ENCODE results near the gene CRLF2.
"Not testable (repeated sequence)": the region's sequence is repeated elsewhere in the genome, so short reads cannot be mapped to it uniquely, and the experiment has no call there.

The CRLF2 gene

GRCh38 chrX:1212532-1212931 lies at the start of gene CRLF2:
Gene CRLF2, minus strand, starts transcription at chrX:1212649. Its CDS starts 15 bp downstream, at chrX:1212634.
- peak; percentile 52 for DNase-seq (ENCODE audit: low spot score)

- not testable (repeated sequence) for DNase-seq (ENCODE audit: low spot score)
These were observed 49.3 kb upstream of the CRLF2 start for GRCh38 chrX:1261771-1262170.

GRCh38 chrX:1261285-1261684 lies 48.8 kb upstream of the CRLF2 start:
- DNase-seq (ENCODE audit: low spot score), result no peak

DNA sequence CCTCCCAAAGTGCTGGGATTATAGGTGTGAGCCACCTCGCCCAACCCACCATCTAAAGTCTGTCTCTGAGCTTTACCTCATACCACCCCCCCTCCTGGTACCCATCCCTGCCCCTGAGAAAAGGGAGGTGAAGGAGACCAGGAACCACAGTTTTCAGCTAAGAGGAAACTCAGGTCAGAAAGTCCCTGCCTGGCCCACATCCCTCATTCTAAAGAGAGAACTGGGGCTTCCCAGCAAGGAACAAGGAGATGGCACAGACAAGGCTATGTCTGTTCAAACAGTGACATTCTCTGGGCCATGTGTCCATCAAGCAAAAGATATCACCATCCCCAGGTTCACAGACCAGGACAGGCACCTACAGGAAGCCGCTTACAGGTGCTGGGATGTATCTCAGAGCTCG lies 40.4 kb upstream of the CRLF2 start:
- DNase-seq (ENCODE audit: low spot score), result no peak

GRCh38 chrX:1249101-1249887 lies 36.8 kb upstream of the CRLF2 start:
- peak; percentile 33 for DNase-seq (ENCODE audit: low spot score)

DNA sequence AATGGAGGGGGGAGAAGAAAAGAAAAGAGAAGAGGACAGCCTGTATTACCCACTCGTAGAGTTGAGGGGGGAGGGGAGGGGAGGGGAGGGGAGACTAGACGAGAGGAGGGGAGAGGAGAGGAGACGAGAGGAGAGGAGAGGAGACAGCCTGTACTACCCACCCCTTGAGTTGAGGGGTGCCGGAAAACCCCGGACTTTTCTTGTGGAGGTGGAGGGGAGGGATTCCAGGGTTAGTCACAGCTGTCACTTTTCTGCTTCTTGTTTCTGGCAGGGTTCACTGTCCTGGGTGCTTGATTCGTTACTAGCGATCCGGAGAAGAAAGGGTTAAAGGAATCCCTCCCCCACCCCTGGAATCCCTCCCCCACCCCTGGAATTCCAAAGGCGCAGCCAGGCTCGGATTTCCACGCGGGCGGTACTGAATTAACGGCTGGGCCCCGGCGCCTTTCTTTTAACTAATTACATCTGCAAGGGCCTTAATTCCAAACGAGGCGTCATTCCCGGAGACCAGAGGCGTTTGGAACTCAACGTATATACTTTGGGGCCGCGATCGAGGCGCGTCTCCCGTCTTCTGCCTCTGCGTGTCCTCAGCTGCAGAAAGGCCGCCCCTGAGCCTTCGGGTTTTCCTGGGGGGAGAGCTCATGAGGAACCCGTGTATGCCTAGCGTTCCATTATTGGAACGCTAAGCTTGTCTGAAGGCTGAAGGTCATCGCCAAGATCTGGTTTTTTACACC lies 36.0 kb upstream of the CRLF2 start:
- DNase-seq (ENCODE audit: low spot score), result no peak

- peak; percentile 72 for DNase-seq (ENCODE audit: low spot score)
These were observed 34.4 kb upstream of the CRLF2 start for GRCh38 chrX:1246816-1247215.

DNA sequence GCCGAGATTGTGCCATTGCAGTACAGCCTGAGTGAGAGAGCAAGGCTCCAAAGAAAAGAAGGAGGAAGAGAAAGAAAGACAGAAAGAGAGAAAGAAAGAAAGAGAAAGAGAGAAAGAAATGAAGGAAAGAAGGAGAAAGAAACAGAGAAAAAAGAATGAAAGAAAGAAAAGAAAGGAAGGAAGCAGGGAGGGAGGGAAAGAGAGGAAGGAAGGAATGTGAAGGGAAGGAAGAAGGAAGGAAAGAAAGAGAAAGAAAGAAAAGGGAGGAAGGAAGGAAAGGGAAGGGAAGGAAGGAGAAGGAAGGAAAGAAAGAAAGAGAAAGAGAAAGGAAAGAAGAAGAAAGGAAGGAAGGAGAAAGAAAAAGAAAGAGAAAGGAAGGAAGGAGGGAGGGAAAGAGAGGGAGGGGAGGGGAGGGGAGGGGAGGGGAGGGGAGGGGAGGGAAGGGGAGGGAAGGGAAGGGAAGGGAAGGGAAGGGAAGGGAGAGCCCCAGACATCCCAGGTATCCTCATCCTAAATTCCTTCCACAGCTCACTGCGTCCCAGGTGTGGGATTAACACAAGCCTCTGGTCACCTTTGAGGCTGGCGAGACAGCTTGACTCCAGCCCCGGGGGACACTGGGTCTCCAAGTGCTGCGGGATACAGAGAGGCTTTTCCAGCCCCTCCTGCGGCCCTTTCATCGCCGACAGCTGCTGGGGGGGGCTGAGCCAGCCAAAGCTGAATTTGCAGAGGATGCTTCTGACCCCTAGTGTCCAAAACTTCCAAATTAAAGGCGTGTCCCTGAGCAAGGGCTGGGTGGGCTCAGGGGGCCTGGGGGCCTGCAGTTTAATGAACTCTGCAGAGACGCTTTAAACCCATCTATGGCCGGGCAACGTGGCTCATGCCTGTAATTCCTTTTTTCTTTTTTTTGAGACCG lies 32.0 kb upstream of the CRLF2 start:
- no peak for DNase-seq (ENCODE audit: low spot score)

- no peak for DNase-seq (ENCODE audit: low spot score)
These were observed 30.5 kb upstream of the CRLF2 start for GRCh38 chrX:1242891-1243402.

- not testable (repeated sequence) for DNase-seq (ENCODE audit: low spot score)
These were observed 28.1 kb upstream of the CRLF2 start for GRCh38 chrX:1240551-1240950.

DNA sequence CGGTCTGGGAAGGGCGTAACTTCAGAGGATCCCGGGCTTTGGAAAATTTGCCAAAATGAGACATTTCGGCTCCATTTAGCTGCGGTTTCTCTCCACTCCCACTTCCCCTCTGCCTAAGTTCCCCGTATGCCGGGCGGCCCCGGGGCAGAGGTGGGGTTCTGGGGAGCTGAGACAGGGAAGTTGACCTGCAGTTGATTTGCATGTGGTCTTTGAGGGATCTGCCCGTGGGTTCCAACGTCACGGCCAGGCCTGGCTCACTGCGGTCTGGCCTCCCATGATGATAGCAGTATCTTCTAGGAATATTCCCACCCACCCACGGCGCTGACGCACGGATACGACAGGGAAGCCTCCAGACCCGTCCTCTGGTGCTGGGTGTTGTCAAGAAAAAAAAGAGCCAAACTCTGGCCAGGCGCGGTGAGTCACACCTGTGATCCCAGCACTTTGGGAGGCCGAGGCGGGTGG lies 27.3 kb upstream of the CRLF2 start:
- no peak for DNase-seq (ENCODE audit: low spot score)

- no peak for DNase-seq (ENCODE audit: low spot score)
These were observed 19.5 kb upstream of the CRLF2 start for GRCh38 chrX:1231850-1232465.

GRCh38 chrX:1228101-1228500 lies 15.7 kb upstream of the CRLF2 start:
- not testable (repeated sequence) for DNase-seq (ENCODE audit: low spot score)

- no peak for DNase-seq (ENCODE audit: low spot score)
These were observed 13.8 kb upstream of the CRLF2 start for GRCh38 chrX:1226249-1226648.

DNA sequence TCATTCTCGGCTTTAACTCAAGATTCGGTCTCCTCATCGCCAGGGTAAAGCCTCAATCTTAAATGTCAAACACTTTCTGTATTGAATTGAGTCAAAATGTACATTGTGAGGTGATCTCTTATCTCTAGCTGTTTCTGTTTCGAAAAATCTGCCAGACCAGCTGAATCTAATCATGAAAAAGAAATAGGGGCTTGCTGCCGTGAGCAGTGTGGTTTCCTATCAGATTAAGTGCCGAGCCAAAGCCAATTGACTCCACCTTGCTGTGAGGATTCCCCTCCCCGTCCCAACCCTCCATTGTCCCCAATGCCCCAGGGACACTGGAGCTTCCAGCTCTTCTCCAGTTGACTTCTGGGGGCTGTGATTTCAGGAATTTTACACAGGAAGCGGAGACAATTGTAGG lies 12.5 kb upstream of the CRLF2 start:
- DNase-seq (ENCODE audit: low spot score), result no peak

GRCh38 chrX:1223242-1223600 lies 10.8 kb upstream of the CRLF2 start:
- no peak for DNase-seq (ENCODE audit: low spot score)

GRCh38 chrX:1222531-1223241 lies 10.2 kb upstream of the CRLF2 start:
- no peak for DNase-seq (ENCODE audit: low spot score)

- no peak for DNase-seq (ENCODE audit: low spot score)
These were observed 8.9 kb upstream of the CRLF2 start for GRCh38 chrX:1221296-1221845.

DNA sequence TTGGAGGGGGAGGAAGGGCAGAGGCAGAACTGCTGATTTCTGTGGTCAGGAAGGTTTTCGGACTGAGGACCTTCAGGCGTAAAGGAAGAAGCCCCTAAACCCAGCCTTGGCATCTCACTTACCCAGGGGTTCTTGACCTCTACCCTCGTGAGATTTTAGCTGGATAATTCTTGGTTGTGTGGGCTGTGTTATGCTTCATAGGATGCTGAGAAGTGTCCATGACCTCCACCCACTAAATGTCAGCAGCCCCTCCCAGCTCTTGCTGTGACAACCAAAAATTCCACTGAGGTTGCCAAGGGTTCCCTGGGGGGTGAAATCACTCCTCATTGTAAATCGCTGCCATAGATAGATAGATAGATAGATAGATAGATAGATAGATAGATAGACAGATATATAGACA lies 5.8 kb upstream of the CRLF2 start:
- no peak for DNase-seq (ENCODE audit: low spot score)

DNA sequence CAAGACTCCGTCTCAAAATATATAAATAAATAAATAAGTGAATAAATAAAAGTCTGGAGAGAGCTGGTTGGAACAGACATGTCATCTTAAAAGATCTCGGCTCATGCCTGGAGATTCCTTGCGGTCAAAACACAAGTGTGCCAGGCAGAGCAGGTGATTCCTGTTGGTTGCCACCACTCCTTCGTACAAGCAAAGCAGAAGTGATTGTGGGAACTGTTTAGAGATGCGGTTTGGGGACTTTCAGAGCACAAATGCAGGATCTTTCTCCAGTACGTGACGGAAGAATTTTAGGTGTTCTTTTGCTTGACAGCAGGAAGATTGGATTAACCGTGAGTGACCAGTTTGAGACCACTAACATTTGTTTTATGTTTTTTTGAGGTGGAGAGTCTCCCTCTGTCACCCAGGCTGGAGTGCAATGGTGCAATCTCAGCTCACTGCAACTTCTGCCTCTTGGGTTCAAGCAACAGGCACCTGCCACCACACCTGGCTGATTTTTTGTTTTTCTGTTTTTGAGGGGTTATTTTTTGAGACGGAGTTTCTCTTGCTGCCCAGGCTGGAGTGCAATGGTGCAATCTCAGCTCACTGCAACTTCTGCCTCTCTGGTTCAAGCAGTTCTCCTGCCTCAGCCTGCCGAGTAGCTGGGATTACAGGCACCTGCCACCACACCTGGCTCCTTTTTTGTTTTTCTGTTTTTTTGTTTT lies 2.8 kb upstream of the CRLF2 start:
- DNase-seq (ENCODE audit: low spot score), result no peak
